HG03521 (cell line): ENCODE data around the gene TTC9.

Experiments
- ATAC-seq: cut with Tn5 transposase; IDR thresholded peaks from one replicate; pipeline ENCODE4 v1.9.1; 2021; ENCODE audit warnings: mild to moderate bottlenecking, moderate library complexity; ENCODE audit not compliant: unreplicated experiment

Gene TTC9

GRCh38 chr14:70711451-70711850 lies 69.7 kb downstream of the TTC9 start:
- no peak for ATAC-seq

GRCh38 chr14:70713096-70713495 lies 71.4 kb downstream of the TTC9 start:
- ATAC-seq: no peak

- no peak for ATAC-seq
Measured at GRCh38 chr14:70713511-70713916, 71.8 kb downstream of the TTC9 start.

- ATAC-seq: no peak
Measured at GRCh38 chr14:70714055-70714550, 72.4 kb downstream of the TTC9 start.

- ATAC-seq: no peak
Measured at GRCh38 chr14:70716483-70716882, 74.8 kb downstream of the TTC9 start.

- no peak for ATAC-seq
Measured at GRCh38 chr14:70716958-70717357, 75.2 kb downstream of the TTC9 start.

GRCh38 chr14:70718383-70719118 lies 76.8 kb downstream of the TTC9 start:
- ATAC-seq: no peak

- ATAC-seq: no peak
Measured at GRCh38 chr14:70721542-70721941, 79.8 kb downstream of the TTC9 start.

- ATAC-seq: no peak
Measured at GRCh38 chr14:70722418-70722817, 80.7 kb downstream of the TTC9 start.

- ATAC-seq: no peak
Measured at GRCh38 chr14:70723276-70723675, 81.6 kb downstream of the TTC9 start.

GRCh38 chr14:70724110-70724509 lies 82.4 kb downstream of the TTC9 start:
- ATAC-seq: no peak

- no peak for ATAC-seq
Measured at GRCh38 chr14:70724944-70725343, 83.2 kb downstream of the TTC9 start.
